Activated CD8-positive, alpha-beta T cell treated with anti-CD3 and anti-CD28 coated beads for 36 hours (primary cell): ENCODE results near the gene GPX6. TPM values are rescaled to one million over a fixed set of nuclear protein-coding genes. Genes with fewer than 3 reads are reported as not detected.
A peak's percentile ranks its signal among the peaks of the same experiment; 100 is the strongest.

Experiments
- ATAC-seq: fragments of 200-7000 bp; cut with Tn5 transposase; one replicate; pipeline ENCODE4 v1.10.0; 2021; ENCODE audit warnings: mild to moderate bottlenecking, moderate library complexity
- CTCF ChIA-PET: fragments of 350-600 bp; sonication (Branson Sonifier 250); formaldehyde crosslinking; loops from one replicate; lab custom pipeline; 2021; ENCODE audit warnings: antibody characterized with exemption; lab: Charles Lee
- POLR2A ChIA-PET: fragments of 350-600 bp; sonication (Branson Sonifier 250); formaldehyde crosslinking; loops from one replicate; lab custom pipeline; 2021; ENCODE audit warnings: antibody characterized with exemption; lab: Charles Lee
- DNase-seq: peaks from one replicate; pipeline ENCODE4 v3.0.0-alpha.2; 2020
- H3K27ac Mint-ChIP-seq: one replicate; pipeline ENCODE4 v1.8.0; 2021; ENCODE audit warnings: mild to moderate bottlenecking, mixed read lengths
- H3K27me3 Mint-ChIP-seq: one replicate; pipeline ENCODE4 v1.8.0; 2021; ENCODE audit warnings: mixed read lengths
- H3K36me3 Mint-ChIP-seq: one replicate; pipeline ENCODE4 v1.8.0; 2021; ENCODE audit warnings: low read depth, mixed read lengths
- H3K4me1 Mint-ChIP-seq: one replicate; pipeline ENCODE4 v1.8.0; 2021; ENCODE audit warnings: low read depth, mixed read lengths
- H3K4me3 Mint-ChIP-seq: one replicate; pipeline ENCODE4 v1.8.0; 2021; ENCODE audit warnings: mild to moderate bottlenecking, moderate library complexity, mixed read lengths
- H3K9me3 Mint-ChIP-seq: one replicate; pipeline ENCODE4 v1.8.0; 2021; ENCODE audit warnings: mixed read lengths
- intact Hi-C: fragments of 100-400 bp; cut with micrococcal nuclease; formaldehyde crosslinking; loops from one replicate; pipeline ENCODE4 v1.10.0; 2022
- total RNA-seq, 2 experiments: library from RNA; stranded (reverse); gene quantifications; one replicate each; pipeline ENCODE4 v1.2.3, GENCODE V29; 2021
- TF ChIP-seq, protein P1 (sequence below): fragments of 200-600 bp; IDR thresholded peaks from one replicate; pipeline ENCODE4 v1.8.0; 2022; ENCODE audit warnings: antibody characterized with exemption, mild to moderate bottlenecking

GPX6 gene
- total RNA-seq, 2 experiments from 2014 or later, result not detected

DNA sequence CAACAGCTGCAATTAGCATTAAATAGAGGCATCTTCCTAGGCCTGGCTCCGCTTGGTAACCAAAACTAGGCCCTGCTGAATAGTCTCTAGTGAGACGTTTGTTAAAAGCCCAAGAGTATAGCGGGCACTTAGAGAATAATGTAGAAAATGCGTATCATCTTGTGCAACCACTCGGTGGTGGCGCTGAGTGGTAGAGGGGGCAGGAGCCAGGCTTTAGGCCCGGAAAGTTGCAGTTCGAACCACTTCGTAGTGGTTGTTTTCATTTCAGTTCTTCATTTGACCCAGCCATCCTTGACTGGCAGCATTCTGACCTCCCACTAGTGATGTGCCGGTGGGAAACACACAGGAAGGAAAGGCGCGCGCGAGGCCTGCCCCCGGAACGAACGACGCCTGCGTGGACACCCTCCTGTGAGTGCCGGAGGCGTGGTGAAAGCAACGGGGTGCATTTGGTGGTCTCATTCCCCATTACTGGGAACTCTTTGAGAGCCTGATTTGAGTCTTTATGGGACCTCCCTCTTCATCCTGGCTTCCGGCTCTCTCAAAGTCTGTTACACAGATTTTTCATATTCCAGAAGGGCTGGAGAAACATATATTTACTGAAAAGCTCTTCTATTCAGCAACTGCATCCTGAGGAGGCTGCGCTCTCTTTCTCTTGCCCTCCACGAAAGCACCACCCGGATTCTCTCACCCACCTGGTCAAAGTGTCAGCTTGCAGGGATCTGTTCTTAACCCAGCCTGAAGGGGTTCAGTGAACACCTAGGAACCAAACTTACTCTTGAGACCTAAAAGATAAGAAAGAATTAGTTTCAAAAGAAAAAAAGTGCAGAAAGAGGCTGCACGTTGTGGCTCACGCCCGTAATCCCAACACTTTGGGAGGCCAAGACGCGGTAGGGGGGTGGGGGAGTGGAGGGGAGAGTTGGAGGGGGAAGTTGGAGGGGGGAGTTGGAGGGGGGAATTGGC, 28.3 kb upstream of the GPX6 start:
- DNase-seq (peak; percentile 28), ATAC-seq (peak; percentile 51)
- intact Hi-C loops, result no loop called here
- CTCF ChIA-PET, result interaction anchor here (1.5 to 1.6 kb wide), 3 partner anchors 45 to 188 kb away, joined by 3 to 4 read pairs (median 3); no protein-coding TSS in a partner anchor
- Mint-ChIP-seq H3K9me3 (peaks cover 10% of the 10 kb centered on the region), H3K27ac (peak overlapping the region; percentile 20), H3K4me3 (peak overlapping the region; percentile 77), H3K36me3 (no peaks in the 10 kb centered on the region), H3K4me1 (peaks cover 23% of the 10 kb centered on the region), H3K27me3 (peaks cover 55% of the 10 kb centered on the region)
- POLR2A ChIA-PET, result interaction anchor here (1.0 kb wide), 1 partner anchor 38 kb away, joined by 3 read pairs; no protein-coding TSS in a partner anchor
- TF ChIP-seq, protein P1, sequence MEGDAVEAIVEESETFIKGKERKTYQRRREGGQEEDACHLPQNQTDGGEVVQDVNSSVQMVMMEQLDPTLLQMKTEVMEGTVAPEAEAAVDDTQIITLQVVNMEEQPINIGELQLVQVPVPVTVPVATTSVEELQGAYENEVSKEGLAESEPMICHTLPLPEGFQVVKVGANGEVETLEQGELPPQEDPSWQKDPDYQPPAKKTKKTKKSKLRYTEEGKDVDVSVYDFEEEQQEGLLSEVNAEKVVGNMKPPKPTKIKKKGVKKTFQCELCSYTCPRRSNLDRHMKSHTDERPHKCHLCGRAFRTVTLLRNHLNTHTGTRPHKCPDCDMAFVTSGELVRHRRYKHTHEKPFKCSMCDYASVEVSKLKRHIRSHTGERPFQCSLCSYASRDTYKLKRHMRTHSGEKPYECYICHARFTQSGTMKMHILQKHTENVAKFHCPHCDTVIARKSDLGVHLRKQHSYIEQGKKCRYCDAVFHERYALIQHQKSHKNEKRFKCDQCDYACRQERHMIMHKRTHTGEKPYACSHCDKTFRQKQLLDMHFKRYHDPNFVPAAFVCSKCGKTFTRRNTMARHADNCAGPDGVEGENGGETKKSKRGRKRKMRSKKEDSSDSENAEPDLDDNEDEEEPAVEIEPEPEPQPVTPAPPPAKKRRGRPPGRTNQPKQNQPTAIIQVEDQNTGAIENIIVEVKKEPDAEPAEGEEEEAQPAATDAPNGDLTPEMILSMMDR, result no peak

DNA sequence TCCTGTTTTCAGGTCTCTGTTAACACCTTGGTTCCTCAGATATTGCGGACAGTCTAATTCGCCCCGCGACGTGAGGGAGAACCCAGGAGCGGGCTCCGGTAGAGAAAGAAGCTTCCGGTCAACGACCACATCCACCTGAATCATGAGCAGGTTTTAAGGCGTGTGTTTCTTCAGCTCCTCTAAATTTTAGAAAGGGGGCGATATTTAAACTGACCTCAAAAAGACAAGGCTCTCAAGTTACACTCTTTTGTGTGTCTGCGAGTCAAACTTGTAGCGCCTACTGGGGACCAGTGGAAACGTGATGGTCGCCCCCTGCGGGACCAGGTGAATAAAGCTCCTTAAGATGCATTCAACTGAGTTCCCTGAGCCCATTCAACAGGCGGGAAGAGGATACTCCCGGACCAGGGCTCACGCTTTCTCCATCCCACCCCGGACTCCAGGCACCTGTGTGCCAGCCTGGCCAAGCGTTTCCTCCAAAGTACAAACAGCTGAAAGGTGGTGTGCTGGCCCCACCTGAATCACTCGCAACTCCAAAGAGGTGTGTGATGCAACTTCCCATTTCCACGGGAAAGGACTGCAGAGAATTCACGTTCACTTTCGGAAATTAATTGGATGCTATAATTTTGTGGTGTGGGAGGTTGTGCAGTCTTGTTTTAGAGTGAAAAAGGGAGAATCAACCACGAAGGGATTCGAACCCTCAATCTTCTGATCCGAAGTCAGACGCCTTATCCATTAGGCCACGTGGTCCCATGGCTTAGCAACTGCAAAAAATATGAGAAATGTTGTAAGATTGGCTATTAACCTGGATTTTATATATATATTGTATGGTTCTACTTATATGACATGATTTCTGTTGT, 27.1 kb upstream of the GPX6 start:
- peak overlapping the region; percentile 77 for H3K4me3 Mint-ChIP-seq
- DNase-seq (peak; percentile 67), ATAC-seq (peak; percentile 75)
- peaks cover 56% of the 10 kb centered on the region for H3K27me3 Mint-ChIP-seq
- TF ChIP-seq, protein P1, result peak; percentile 70
- intact Hi-C loops, result no loop called here
- H3K9me3 Mint-ChIP-seq, result peaks cover 10% of the 10 kb centered on the region
- H3K36me3 Mint-ChIP-seq, result no peaks in the 10 kb centered on the region
- H3K27ac Mint-ChIP-seq, result peak overlapping the region; percentile 67
- CTCF ChIA-PET, result interaction anchor here (0.7 to 1.6 kb wide), 15 partner anchors 10 to 665 kb away, joined by 3 to 5 read pairs (median 3); no protein-coding TSS in a partner anchor
- POLR2A ChIA-PET, result interaction anchor here (0.7 to 1.0 kb wide), 3 partner anchors 40 to 152 kb away, joined by 3 read pairs; no protein-coding TSS in a partner anchor
- peaks cover 23% of the 10 kb centered on the region for H3K4me1 Mint-ChIP-seq

DNA sequence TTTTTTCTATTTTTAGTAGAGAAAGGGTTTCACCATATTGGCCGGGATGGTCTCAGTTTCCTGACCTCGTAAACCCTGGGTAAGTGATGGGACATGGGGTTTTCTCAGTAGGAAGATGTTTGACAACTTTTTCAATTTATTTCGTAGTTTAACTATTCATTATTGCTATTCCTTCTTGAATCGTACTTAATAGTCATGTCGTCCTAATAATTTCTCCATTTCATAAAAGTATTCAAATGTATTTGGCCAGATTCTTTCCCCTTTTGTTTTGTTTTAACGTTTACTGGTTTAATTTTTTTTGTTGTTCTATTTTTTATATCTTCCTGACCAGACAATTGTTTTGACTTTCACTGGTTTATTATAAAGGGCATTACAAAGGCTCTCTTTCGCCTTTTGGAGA, 26.4 kb upstream of the GPX6 start:
- Mint-ChIP-seq H3K36me3 (no peaks in the 10 kb centered on the region), H3K27ac (peak overlapping the region; percentile 9), H3K9me3 (peaks cover 10% of the 10 kb centered on the region), H3K27me3 (peaks cover 54% of the 10 kb centered on the region), H3K4me3 (peak overlapping the region; percentile 77), H3K4me1 (peaks cover 25% of the 10 kb centered on the region)
- DNase-seq (no peak), ATAC-seq (no peak)
- POLR2A ChIA-PET, result no interaction called here
- TF ChIP-seq, protein P1, result no peak
- CTCF ChIA-PET, result interaction anchor here (0.7 to 1.6 kb wide), 13 partner anchors 10 to 664 kb away, joined by 3 to 5 read pairs (median 3); no protein-coding TSS in a partner anchor
- intact Hi-C loops, result no loop called here

DNA sequence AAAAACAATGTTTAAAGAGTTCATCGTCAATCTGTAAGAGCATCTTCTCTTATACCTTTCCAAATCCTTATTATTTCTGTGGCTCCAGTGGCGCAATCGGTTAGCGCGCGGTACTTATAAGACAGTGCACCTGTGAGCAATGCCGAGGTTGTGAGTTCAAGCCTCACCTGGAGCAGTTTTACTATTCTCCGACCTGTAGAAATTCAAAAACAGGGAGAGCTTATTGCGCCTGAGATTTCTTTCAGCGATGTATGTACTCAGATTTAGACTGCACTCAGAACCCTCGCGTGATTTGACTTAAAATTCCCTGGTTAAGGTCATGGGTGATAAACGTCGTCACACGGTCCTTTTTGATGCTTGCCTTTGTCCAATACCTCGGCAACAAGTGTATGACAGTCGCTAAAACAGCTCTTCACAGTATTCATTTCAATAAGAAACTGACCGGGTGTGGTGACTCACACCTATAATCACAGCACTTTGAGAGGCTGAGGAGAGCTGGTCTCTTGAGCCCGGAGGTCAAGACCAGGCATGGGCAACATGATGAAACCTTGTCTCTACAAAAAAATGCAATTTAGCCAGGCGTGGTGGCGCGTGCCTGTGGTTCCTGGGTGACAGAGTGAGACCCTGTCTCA, 22.0 kb upstream of the GPX6 start:
- Mint-ChIP-seq H3K4me1 (peaks cover 13% of the 10 kb centered on the region), H3K27me3 (peaks cover 54% of the 10 kb centered on the region), H3K4me3 (peak overlapping the region; percentile 57), H3K9me3 (peaks cover 10% of the 10 kb centered on the region), H3K27ac (no peak overlapping the region), H3K36me3 (no peaks in the 10 kb centered on the region)
- TF ChIP-seq, protein P1, result no peak
- ChIA-PET CTCF (no interaction called here), POLR2A (interaction anchor here (0.6 kb wide), 1 partner anchor 601 kb away, joined by 4 read pairs; no protein-coding TSS in a partner anchor)
- DNase-seq (peak; percentile 61), ATAC-seq (peak; percentile 72)
- intact Hi-C loops, result no loop called here
